A549 treated with Hydrocortisone at 1 μM for 4 hours (cell line): ENCODE results near the gene TRIP11. TPM values are rescaled to one million over a fixed set of nuclear protein-coding genes. Genes with fewer than 3 reads are reported as not detected.

Source experiments
- total RNA-seq: library from RNA; stranded (reverse); fragments of 200-300 nt; extraction: Qiagen RNA extraction; gene quantifications from 5 replicates; pipeline ENCODE4 v1.2.3, GENCODE V29; 2022

The TRIP11 gene
- 5.9 to 9.8 TPM (median 9.1 TPM) in 5 replicates for total RNA-seq

GRCh38 chr14:92039719-92040430 lies at the start of gene TRIP11:
Gene TRIP11, minus strand, starts transcription at chr14:92040059. Its CDS starts 374 bp downstream, at chr14:92039685.

DNA sequence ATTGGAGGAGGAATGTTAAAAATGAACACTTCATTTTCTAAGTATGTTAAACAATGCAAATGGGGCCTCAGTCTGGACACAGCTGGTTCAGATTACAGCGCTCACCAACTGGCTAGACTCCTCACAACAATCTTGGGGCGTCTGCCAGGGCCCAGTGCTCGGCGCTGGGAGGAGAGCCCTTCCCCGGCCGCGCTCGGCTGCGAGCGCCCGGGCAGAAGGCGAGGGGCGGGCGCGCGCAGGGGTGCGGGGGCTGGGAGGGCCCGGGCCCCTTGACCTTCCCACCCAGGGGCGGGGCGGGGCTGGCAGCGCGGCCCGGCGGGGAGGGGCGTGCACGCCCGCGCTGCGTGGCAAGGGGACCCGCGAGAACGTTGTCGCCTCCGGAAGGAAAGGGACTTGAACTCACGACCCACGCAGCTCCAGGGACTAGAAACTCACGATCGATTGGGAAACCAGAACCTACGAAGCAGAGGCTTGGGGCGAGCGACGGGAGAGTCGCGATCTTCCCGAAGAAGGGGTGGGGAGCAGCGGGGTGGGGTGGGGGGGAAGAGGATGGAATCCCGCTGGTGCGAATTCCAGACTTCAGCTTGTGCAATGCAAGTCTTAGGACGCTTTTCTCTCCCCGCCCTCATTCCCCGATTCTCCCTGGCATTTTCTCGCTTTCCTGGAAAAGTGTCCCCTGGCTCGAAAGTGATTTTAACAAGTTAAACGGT lies 92.2 kb downstream of the TRIP11 start, which contains the start of gene FBLN5:
TSS of gene FBLN5 (minus strand) at position 220 of the 710 bp plus-strand sequence. CDS start 465 bp downstream, outside the sequence.

Other genes with a start within 250 kb of the TRIP11 start
- 0.49 to 1.0 TPM (median 0.82 TPM) in 5 replicates for gene TC2N, start 172.5 kb downstream of the TRIP11 start, total RNA-seq
- gene FBLN5, start 92.4 kb downstream of the TRIP11 start, total RNA-seq = 4.7 to 6.2 TPM (median 5.0 TPM) in 5 replicates
- gene ATXN3, start 66.5 kb upstream of the TRIP11 start, total RNA-seq = 21.3 to 45.4 TPM (median 23.1 TPM) in 5 replicates
- 318 to 350 TPM (median 330 TPM) in 5 replicates for gene NDUFB1, start 81.6 kb upstream of the TRIP11 start, total RNA-seq
- gene CPSF2, start 81.9 kb upstream of the TRIP11 start, total RNA-seq = 34.6 to 44.6 TPM (median 38.5 TPM) in 5 replicates